HG03097 (cell line): ENCODE data around the gene HMCN2.

Experiments
- ATAC-seq: cut with Tn5 transposase; IDR thresholded peaks from one replicate; pipeline ENCODE4 v1.9.1; 2021; ENCODE audit not compliant: unreplicated experiment, low FRiP score

HMCN2 gene

GRCh38 chr9:130265431-130266235, at the start of gene HMCN2:
HMCN2 (plus strand) TSS chr9:130265760; CDS start chr9:130265879, 119 bp downstream.
- no peak for ATAC-seq

GRCh38 chr9:130217838-130218237, 47.7 kb upstream of the HMCN2 start:
- ATAC-seq: no peak

- no peak for ATAC-seq
Observed at GRCh38 chr9:130219661-130220096, 45.9 kb upstream of the HMCN2 start.

GRCh38 chr9:130220352-130220751, 45.2 kb upstream of the HMCN2 start:
- no peak for ATAC-seq

GRCh38 chr9:130222833-130223232, 42.7 kb upstream of the HMCN2 start:
- ATAC-seq: no peak

- no peak for ATAC-seq
Observed at GRCh38 chr9:130225071-130225470, 40.5 kb upstream of the HMCN2 start.

GRCh38 chr9:130225586-130225985, 40.0 kb upstream of the HMCN2 start:
- no peak for ATAC-seq

- no peak for ATAC-seq
Observed at GRCh38 chr9:130226112-130226511, 39.4 kb upstream of the HMCN2 start.

- ATAC-seq: no peak
Observed at GRCh38 chr9:130227833-130228232, 37.7 kb upstream of the HMCN2 start.

GRCh38 chr9:130229759-130230158, 35.8 kb upstream of the HMCN2 start:
- ATAC-seq: no peak

- ATAC-seq: no peak
Observed at GRCh38 chr9:130230631-130231030, 34.9 kb upstream of the HMCN2 start.

GRCh38 chr9:130232899-130233586, 32.5 kb upstream of the HMCN2 start:
- no peak for ATAC-seq

- ATAC-seq: no peak
Observed at GRCh38 chr9:130233587-130233945, 32.0 kb upstream of the HMCN2 start.

- ATAC-seq: no peak
Observed at GRCh38 chr9:130234340-130235260, 31.0 kb upstream of the HMCN2 start.

- no peak for ATAC-seq
Observed at GRCh38 chr9:130235558-130236435, 29.8 kb upstream of the HMCN2 start.

GRCh38 chr9:130236436-130236985, 29.0 kb upstream of the HMCN2 start:
- ATAC-seq: no peak

GRCh38 chr9:130237076-130237475, 28.5 kb upstream of the HMCN2 start:
- no peak for ATAC-seq

- ATAC-seq: no peak
Observed at GRCh38 chr9:130237763-130238524, 27.6 kb upstream of the HMCN2 start.

- no peak for ATAC-seq
Observed at GRCh38 chr9:130239363-130239695, 26.2 kb upstream of the HMCN2 start.
